ENCODE data around the gene CCT6A.
"Not testable (repeated sequence)": the region's sequence is repeated elsewhere in the genome, so short reads cannot be mapped to it uniquely, and the experiment has no call there.

CCT6A gene

DNA sequence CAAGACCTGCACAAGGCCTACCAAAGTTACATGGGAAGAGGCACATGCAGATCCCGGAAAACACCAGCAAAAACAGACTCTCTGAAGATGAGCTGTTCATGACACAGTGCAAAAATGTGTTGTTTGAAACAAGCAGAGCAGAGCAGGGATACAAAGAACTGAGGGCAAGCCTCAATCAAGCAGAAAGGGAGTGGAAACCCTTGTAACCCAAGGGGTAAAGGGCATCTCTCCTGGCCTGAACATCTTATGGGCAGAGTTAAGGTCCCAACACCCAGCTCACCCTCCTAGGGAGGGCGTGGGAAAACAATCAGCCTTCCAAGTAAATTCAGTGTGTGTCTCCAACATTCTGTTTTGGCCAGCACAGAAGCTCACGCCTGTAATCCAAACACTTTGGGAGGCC is 10.8 kb upstream of the CCT6A start:
- no peaks in the 10 kb centered on the region for H3K27me3 ChIP-seq (ENCODE audit: control insufficient read depth, insufficient read depth, low read length)
- no peaks in the 10 kb centered on the region for H3K36me3 ChIP-seq (ENCODE audit: control insufficient read depth, insufficient read depth, low read length)
- no peak overlapping the region for H3K9ac ChIP-seq
- H3K4me3 ChIP-seq (ENCODE audit: low read depth, low read length), result no peak overlapping the region
- H3K79me2 ChIP-seq, result no peaks in the 10 kb centered on the region
- TF ChIP-seq, protein P1, sequence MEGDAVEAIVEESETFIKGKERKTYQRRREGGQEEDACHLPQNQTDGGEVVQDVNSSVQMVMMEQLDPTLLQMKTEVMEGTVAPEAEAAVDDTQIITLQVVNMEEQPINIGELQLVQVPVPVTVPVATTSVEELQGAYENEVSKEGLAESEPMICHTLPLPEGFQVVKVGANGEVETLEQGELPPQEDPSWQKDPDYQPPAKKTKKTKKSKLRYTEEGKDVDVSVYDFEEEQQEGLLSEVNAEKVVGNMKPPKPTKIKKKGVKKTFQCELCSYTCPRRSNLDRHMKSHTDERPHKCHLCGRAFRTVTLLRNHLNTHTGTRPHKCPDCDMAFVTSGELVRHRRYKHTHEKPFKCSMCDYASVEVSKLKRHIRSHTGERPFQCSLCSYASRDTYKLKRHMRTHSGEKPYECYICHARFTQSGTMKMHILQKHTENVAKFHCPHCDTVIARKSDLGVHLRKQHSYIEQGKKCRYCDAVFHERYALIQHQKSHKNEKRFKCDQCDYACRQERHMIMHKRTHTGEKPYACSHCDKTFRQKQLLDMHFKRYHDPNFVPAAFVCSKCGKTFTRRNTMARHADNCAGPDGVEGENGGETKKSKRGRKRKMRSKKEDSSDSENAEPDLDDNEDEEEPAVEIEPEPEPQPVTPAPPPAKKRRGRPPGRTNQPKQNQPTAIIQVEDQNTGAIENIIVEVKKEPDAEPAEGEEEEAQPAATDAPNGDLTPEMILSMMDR (IDR thresholded peaks at IDR 0.05), result no peak
- H3K4me1 ChIP-seq, result no peaks in the 10 kb centered on the region
- no peak overlapping the region for H2AFZ ChIP-seq
- no peak overlapping the region for H3K4me2 ChIP-seq (ENCODE audit: low read length)
- H3K9me3 ChIP-seq (ENCODE audit: control insufficient read depth, low read length), result no peaks in the 10 kb centered on the region
- H3K27ac ChIP-seq, result no peak overlapping the region

DNA sequence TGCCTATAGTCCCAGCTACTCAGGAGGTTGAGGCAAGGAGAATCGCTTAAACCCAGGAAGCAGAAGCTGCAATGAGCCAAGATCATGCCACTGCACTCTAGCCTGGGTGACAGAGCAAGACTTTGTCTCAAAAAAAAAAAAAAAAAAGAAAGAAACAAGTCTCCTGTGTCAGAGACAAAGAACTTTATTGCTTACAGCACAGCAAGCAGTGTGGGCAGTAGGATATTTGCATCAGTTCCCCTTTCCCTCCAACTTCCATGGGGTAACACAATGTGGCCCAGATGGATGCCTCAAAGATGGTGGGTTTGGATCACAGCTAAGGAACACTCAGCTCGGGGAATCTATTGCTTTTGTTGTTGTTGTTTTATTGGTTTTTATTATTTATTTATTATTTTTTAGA is 5.8 kb upstream of the CCT6A start:
- H3K27ac ChIP-seq; H3K4me2 ChIP-seq (ENCODE audit: low read length); H3K9ac ChIP-seq; H2AFZ ChIP-seq; H3K4me3 ChIP-seq (ENCODE audit: low read depth, low read length); H3K79me2 ChIP-seq; H3K36me3 ChIP-seq (ENCODE audit: control insufficient read depth, insufficient read depth, low read length); H3K27me3 ChIP-seq (ENCODE audit: control insufficient read depth, insufficient read depth, low read length); H3K9me3 ChIP-seq (ENCODE audit: control insufficient read depth, low read length); H3K4me1 ChIP-seq: not testable (repeated sequence)

DNA sequence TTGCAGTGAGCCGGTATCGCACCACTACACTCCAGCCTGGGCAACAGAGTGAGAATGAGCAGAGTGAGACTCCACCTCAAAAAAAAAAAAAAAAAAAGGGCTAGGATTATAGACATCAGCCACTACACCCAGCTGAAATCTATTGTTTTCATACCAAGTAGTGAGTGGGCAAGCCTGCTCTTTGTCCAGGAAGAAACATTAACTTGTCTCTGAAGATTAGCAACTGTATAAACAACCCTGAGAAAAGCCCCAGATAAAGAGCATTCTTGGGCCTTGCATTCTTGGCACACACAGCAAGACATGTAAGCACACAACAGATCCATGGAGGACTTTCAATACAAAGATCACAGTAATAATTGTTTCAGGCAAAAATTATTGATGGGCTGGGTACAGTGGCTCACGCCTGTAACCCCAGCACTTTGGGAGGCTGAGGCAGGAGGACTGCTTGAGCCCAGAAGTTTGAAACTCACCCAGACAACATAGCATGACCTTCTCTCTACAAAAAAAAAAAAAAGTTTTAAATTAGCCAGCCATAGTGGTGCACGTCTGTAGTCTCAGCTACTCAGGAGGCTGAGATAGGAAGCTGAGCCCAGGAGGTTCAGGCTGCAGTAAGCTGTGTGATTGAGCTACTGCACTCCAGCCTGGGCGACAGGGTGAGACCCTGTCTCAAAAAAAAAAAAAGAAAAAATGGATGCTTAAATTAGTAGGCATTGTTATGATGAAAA is 4.7 kb upstream of the CCT6A start:
- no peak overlapping the region for H3K27ac ChIP-seq
- no peaks in the 10 kb centered on the region for H3K27me3 ChIP-seq (ENCODE audit: control insufficient read depth, insufficient read depth, low read length)
- H3K4me1 ChIP-seq, result peaks cover 4% of the 10 kb centered on the region
- H3K9me3 ChIP-seq (ENCODE audit: control insufficient read depth, low read length), result no peaks in the 10 kb centered on the region
- H3K79me2 ChIP-seq, result peaks cover 2% of the 10 kb centered on the region
- H3K4me2 ChIP-seq (ENCODE audit: low read length), result no peak overlapping the region
- no peak overlapping the region for H3K4me3 ChIP-seq (ENCODE audit: low read depth, low read length)
- TF ChIP-seq, protein P1 (IDR thresholded peaks at IDR 0.05), result no peak
- no peak overlapping the region for H2AFZ ChIP-seq
- H3K36me3 ChIP-seq (ENCODE audit: control insufficient read depth, insufficient read depth, low read length), result no peaks in the 10 kb centered on the region
- H3K9ac ChIP-seq, result no peak overlapping the region

DNA sequence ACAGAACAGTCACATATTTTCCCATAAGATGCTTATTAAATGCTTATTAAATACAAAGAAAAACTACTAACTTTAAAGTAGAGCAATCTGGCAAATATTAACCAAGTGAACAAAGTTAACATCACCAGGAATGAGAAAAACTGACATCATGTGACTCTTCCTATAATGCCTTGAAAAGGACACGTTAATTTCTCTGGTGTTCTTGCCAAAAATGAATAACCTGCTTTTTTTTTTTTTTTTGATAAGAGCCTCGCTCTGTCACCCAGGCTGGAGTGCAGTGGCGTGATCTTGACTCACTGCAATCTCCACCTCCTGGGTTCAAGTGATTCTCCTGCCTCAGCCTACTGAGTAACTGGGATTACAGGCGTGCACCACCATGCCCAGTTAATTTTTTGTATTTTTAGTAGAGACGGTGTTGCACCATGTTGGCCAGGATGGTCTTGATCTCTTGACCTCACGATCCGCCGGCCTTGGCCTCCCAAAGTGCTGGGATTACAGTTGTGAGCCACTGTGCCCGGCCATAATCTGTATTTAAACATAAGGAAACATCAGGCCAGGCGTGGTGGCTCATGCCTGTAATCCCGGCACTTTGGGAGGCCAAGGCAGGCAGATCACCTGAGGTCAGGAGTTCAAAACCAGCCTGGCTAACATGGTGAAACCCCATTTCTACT is 4.0 kb upstream of the CCT6A start:
- H3K9me3 ChIP-seq (ENCODE audit: control insufficient read depth, low read length); H3K36me3 ChIP-seq (ENCODE audit: control insufficient read depth, insufficient read depth, low read length); H3K4me2 ChIP-seq (ENCODE audit: low read length); H3K4me3 ChIP-seq (ENCODE audit: low read depth, low read length); H3K27ac ChIP-seq; H3K79me2 ChIP-seq; H3K9ac ChIP-seq; H2AFZ ChIP-seq; H3K4me1 ChIP-seq; H3K27me3 ChIP-seq (ENCODE audit: control insufficient read depth, insufficient read depth, low read length): not testable (repeated sequence)

DNA sequence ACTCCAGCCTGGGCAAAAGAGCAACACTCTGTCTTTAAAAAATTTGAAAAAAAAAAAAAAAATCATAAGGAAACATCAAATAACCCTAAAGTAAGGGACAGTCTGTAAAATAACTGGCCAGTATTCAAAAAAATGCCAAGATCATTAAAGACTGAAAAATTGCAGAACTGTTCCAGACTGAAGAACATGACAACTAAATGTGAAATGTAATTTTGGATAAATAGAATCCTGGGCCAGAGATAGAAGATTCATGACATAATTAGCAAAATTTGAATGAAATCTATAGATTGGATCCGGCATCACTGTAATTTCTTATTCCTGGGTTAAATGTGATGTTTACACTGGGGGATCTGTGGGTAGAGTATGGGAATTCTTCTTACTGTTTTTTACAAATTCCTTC is 3.3 kb upstream of the CCT6A start:
- Histone ChIP-seq H3K4me1 (peaks cover 5% of the 10 kb centered on the region), H3K4me3 (ENCODE audit: low read depth, low read length) (no peak overlapping the region), H3K79me2 (peaks cover 11% of the 10 kb centered on the region), H3K27me3 (ENCODE audit: control insufficient read depth, insufficient read depth, low read length) (no peaks in the 10 kb centered on the region), H3K36me3 (ENCODE audit: control insufficient read depth, insufficient read depth, low read length) (no peaks in the 10 kb centered on the region), H3K27ac (no peak overlapping the region), H3K9me3 (ENCODE audit: control insufficient read depth, low read length) (no peaks in the 10 kb centered on the region), H3K4me2 (ENCODE audit: low read length) (no peak overlapping the region), H3K9ac (no peak overlapping the region), H2AFZ (no peak overlapping the region)
- TF ChIP-seq, protein P1 (IDR thresholded peaks at IDR 0.05), result no peak

DNA sequence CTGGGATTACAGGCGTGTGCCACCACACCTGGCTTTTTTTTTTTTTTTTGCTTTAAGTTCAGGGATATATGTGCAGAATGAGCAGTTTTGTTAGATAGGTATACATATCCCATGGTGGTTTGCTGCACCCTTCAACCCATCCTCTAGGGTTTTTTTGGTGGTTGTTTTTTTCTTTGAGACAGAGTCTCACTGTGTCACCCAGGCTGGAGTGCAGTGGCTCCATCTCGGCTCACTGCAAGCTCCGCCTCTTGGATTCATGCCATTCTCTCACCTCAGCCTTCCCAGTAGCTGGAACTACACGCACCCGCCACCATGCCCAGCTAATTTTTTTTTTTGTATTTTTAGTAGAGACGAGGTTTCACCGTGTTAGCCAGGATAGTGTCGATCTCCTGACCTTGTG is 2.8 kb upstream of the CCT6A start:
- not testable (repeated sequence) for H3K36me3 ChIP-seq (ENCODE audit: control insufficient read depth, insufficient read depth, low read length); H3K4me3 ChIP-seq (ENCODE audit: low read depth, low read length); H3K9me3 ChIP-seq (ENCODE audit: control insufficient read depth, low read length); H3K27ac ChIP-seq; H3K4me2 ChIP-seq (ENCODE audit: low read length); H3K9ac ChIP-seq; H2AFZ ChIP-seq; H3K27me3 ChIP-seq (ENCODE audit: control insufficient read depth, insufficient read depth, low read length); H3K4me1 ChIP-seq
- peaks cover 15% of the 10 kb centered on the region for H3K79me2 ChIP-seq

All from parathyroid adenoma (tissue), 2 donors.